Ovary (tissue), 9 donors: Measurements from ENCODE around the gene HIBCH. TPM values are rescaled to one million over a fixed set of nuclear protein-coding genes. Genes with fewer than 3 reads are reported as not detected.
"Not testable (repeated sequence)": the region's sequence is repeated elsewhere in the genome, so short reads cannot be mapped to it uniquely, and the experiment has no call there.

Experiments
- DNase-seq, 5 donors: peaks; one replicate each; pipeline ENCODE4 v3.0.0-alpha.2; 2019 to 2020
- H3K27ac ChIP-seq, 2 donors: fragments of 200-600 bp; one replicate each; pipeline versions ENCODE4 v1.5.1 to v1.8.0; 2019 to 2022
- H3K27me3 ChIP-seq: fragments of 200-600 bp; one replicate; pipeline ENCODE4 v1.8.0; 2022
- H3K36me3 ChIP-seq: fragments of 200-600 bp; sonication (generic); one replicate; pipeline ENCODE4 v1.5.1; 2019
- H3K4me1 ChIP-seq: one replicate; pipeline ENCODE4 v1.8.1; 2013; ENCODE audit warnings: mild to moderate bottlenecking, moderate library complexity; ENCODE audit not compliant: insufficient read depth
- H3K4me3 ChIP-seq: fragments of 200-600 bp; sonication (generic); one replicate; pipeline ENCODE4 v1.5.1; 2017
- H3K9me3 ChIP-seq, 2 donors: fragments of 200-600 bp in 1 of 2; sonication (generic) in 1 of 2; one replicate each; pipeline versions ENCODE4 v1.5.1 to v1.8.1; 2013 to 2019; ENCODE audit warnings: mild to moderate bottlenecking in 1 of 2, moderate library complexity in 1 of 2
- EP300 ChIP-seq: sonication (generic); formaldehyde crosslinking; IDR thresholded peaks from one replicate; pipeline ENCODE4 v1.6.1; 2017; ENCODE audit warnings: antibody characterized with exemption
- POLR2A ChIP-seq: fragments of 450-650 bp; IDR thresholded peaks from one replicate; pipeline ENCODE4 v1.6.1; 2017; ENCODE audit warnings: antibody characterized with exemption, mild to moderate bottlenecking, moderate library complexity
- WGBS, 3 donors: extraction: QIAGEN DNeasy Blood & Tissue Kit in 1 of 3; methylation state at CpG; one replicate each; pipeline versions ENCODE4 v1.1.5 to v1.1.7; 2013 to 2017; 5-methylcytosine and 5-hydroxymethylcytosine counted together
- intact Hi-C, 4 donors: fragments of 100-400 bp; cut with DNase I; formaldehyde crosslinking; loops; one replicate each; pipeline versions ENCODE4 v1.11.0 to v1.15.1; 2022 to 2023
- polyA plus RNA-seq, 2 donors: library from polyadenylated mRNA; stranded (reverse); fragments of 200-250 nt in 1 of 2; fragments of 350-450 nt in 1 of 2; fragmentation: Illumina TruSeq in 1 of 2; extraction: RNeasy Lipid Tissue Mini Kit (QIAGEN cat#74804) in 1 of 2; gene quantifications; one replicate each; pipeline ENCODE4 v1.2.3, GENCODE V29; 2013 to 2014
- total RNA-seq, 7 donors: library from RNA; depleted of rRNA in 2 of 7; stranded (reverse); fragments of >200 nt in 2 of 7; fragmentation: NEBNext Ultra II Directional in 3 of 7; extraction: Animal tissue kit (Norgen Biotek cat#: 25700) in 3 of 7; gene quantifications; one replicate each; pipeline versions ENCODE4 v1.1.0 to v1.2.4, GENCODE V29; 2016 to 2023
- TF ChIP-seq, protein P1 (sequence below), 3 donors: fragments of 450-650 bp in 2 of 3; fragments of 200-600 bp in 1 of 3; IDR thresholded peaks; one replicate each; pipeline versions ENCODE4 v1.5.1 to v1.8.0; 2016 to 2022; ENCODE audit warnings: antibody characterized with exemption in 3 of 3, mild to moderate bottlenecking in 1 of 3
- donor health status: DM: no; HTN: no; CAD: no; lungs with moderate emphysema.
- donor health status: DM: no; HTN: no; CAD: no.
- donor health status: Bipolar disorder and iron deficiency.
- donor health status: DM: yes; HTN: yes; CAD: no.
- donor health status: DM: no; HTN: no; CAD: no.
- donor health status: DM: yes; HTN: yes; CAD: no.

Gene HIBCH
- total and polyA plus RNA-seq, 9 donors: 9.7 to 28.4 (median 21.7) TPM

DNA sequence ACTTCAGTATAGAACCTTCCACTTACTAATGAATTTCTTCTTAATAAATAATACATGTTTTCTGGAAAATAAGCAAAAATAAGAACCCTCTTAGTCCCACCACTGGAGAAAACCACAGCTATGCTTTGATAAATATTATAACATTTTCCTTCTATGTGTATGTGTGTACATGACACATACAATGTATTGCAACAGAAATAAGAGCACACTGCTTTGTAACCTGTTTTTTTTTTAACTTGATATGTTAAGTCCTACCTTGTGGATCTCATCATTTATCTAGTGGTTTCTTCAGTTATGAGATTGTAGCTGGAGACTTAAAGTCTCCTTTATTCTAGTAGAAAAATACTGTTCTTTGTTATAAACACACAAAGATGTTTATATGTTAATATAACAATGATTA lies 40.9 kb upstream of the HIBCH start:
- DNase-seq: no peak
- H3K27ac ChIP-seq: no peak overlapping the region
- H3K4me1 ChIP-seq: peaks cover 2% of the 10 kb centered on the region
- no peaks in the 10 kb centered on the region for H3K36me3 ChIP-seq
- TF ChIP-seq EP300 (no peak), POLR2A (no peak)
- TF ChIP-seq, protein P1, sequence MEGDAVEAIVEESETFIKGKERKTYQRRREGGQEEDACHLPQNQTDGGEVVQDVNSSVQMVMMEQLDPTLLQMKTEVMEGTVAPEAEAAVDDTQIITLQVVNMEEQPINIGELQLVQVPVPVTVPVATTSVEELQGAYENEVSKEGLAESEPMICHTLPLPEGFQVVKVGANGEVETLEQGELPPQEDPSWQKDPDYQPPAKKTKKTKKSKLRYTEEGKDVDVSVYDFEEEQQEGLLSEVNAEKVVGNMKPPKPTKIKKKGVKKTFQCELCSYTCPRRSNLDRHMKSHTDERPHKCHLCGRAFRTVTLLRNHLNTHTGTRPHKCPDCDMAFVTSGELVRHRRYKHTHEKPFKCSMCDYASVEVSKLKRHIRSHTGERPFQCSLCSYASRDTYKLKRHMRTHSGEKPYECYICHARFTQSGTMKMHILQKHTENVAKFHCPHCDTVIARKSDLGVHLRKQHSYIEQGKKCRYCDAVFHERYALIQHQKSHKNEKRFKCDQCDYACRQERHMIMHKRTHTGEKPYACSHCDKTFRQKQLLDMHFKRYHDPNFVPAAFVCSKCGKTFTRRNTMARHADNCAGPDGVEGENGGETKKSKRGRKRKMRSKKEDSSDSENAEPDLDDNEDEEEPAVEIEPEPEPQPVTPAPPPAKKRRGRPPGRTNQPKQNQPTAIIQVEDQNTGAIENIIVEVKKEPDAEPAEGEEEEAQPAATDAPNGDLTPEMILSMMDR (IDR thresholded peaks at IDR 0.05): no peak
- no peak overlapping the region for H3K4me3 ChIP-seq
- H3K9me3 ChIP-seq: no peaks in the 10 kb centered on the region
- intact Hi-C loops: no loop called here
- no peaks in the 10 kb centered on the region for H3K27me3 ChIP-seq

DNA sequence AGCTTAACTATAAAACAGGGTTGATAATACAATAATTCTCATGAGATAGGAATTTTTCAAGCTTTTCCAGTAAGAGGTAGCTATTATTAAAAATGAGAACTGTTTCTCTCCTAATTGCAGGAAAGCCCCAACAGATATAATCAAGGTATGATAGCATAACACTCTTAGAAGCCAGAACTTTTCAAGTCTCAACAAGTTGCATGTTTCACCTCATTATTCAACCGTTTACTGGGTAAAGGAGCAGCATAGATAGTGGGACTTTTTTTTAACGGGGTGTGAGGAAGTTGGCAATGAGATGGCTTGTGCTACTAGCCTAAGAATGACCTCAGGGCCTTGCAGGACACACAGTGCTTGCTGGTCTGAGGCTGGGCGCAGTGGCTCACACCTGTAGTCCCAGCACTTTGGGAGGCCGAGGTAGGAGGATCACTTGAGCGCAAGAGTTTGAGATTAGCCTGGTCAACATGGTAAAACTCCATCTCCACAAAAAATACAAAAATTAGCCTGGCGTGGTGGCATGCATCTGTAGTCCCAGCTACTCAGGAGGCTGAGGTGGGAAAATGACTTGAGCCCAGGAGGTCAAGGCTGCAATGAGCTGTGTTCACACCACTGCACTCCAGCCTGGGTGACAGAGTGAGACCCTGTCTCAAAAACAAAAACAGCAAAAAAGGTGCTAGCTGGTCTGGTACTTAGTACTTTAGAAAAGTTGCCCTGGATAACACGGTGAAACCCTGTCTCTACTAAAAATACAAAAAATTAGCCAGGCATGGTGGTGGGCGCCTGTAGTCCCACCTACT lies 39.2 kb upstream of the HIBCH start:
- H3K4me3 ChIP-seq, intact Hi-C loops, H3K36me3 ChIP-seq, DNase-seq, H3K27me3 ChIP-seq, H3K27ac ChIP-seq, H3K4me1 ChIP-seq, H3K9me3 ChIP-seq: not testable (repeated sequence)
- 77 to 82% (median 77%) methylated on average over 8 of the region's 8 CpGs for WGBS, 3 donors

DNA sequence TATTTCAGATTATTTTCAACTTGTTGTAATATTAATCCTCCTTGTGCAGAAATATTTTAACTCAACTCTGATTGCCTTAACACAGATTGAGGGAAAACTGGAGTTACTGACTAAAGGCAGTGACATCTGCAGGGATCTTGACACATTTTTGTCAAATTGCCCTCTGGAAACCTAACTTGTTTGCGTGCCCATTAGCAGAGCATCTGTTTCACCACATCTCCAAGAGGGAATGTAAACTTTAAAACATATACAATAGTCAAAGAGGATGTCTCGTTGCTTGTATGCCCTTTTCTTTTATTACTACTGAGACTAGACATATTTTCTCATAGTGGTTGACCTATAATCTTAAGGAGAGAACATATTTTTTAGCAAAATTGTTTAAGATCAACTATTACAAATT lies 38.0 kb upstream of the HIBCH start:
- no peak overlapping the region for H3K4me3 ChIP-seq
- H3K36me3 ChIP-seq: no peaks in the 10 kb centered on the region
- no peak for DNase-seq
- intact Hi-C loops: no loop called here
- no peaks in the 10 kb centered on the region for H3K27me3 ChIP-seq
- 64 to 87% (median 67%) methylated on average over 2 of the region's 2 CpGs for WGBS, 3 donors
- H3K4me1 ChIP-seq: peaks cover 6% of the 10 kb centered on the region
- no peak overlapping the region for H3K27ac ChIP-seq
- H3K9me3 ChIP-seq: no peaks in the 10 kb centered on the region
- TF ChIP-seq EP300: no peak
- no peak for TF ChIP-seq POLR2A
- TF ChIP-seq, protein P1 (IDR thresholded peaks at IDR 0.05): no peak

DNA sequence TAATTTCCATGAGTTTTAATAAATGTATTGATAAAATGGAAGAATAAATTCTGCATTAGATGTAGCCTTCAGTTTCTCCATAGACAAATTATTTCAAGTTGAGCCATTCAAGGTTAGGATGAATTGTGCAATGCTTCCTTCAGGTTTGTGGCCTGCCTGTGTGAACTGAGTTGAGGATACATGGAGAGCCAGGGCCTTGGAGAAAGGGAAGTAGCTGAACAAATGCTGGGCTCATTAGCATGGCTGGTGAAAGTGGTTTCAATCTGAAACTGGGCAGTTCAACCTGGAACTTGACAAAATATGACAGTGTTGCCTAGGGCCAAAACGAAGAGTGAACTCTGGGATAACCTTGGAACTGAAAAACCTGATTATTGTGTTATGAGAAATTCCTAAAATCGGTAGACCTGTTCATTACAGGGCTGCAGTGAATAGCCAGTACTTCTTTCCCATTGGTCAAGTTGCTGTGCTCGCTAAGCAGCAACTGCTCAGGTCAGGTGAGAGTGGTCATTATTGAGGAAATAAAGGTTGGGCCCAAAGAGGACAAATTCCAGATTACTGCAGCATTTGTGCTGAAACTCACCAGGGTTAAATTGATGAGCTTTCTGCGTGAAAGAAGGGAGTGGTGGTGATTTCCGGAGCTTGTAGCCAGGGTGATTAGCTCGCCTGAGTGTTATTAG lies 36.5 kb upstream of the HIBCH start:
- peaks cover 6% of the 10 kb centered on the region for H3K4me1 ChIP-seq
- 50 to 58% (median 57%) methylated on average over 6 of the region's 6 CpGs for WGBS, 3 donors
- H3K4me3 ChIP-seq: no peak overlapping the region
- H3K36me3 ChIP-seq: no peaks in the 10 kb centered on the region
- DNase-seq: no peak
- intact Hi-C loops: no loop called here
- no peaks in the 10 kb centered on the region for H3K9me3 ChIP-seq
- no peak overlapping the region for H3K27ac ChIP-seq
- no peaks in the 10 kb centered on the region for H3K27me3 ChIP-seq
- TF ChIP-seq, protein P1 (IDR thresholded peaks at IDR 0.05): no peak
- TF ChIP-seq POLR2A (no peak), EP300 (no peak)
